OCI-LY7 (cell line): ENCODE measurements around the gene PIEZO2. TPM values are rescaled to one million over a fixed set of nuclear protein-coding genes. Genes with fewer than 3 reads are reported as not detected.
A peak's percentile ranks its signal among the peaks of the same experiment; 100 is the strongest.

ENCODE experiments used
- BruUV-seq: library from RNA; stranded (reverse); fragments of 400-500 nt; replicated peaks from 2 replicates; lab custom pipeline; 2021; lab: Mats Ljungman, UMichigan
- CTCF ChIA-PET: fragments of 300-600 bp; sonication (Branson Sonifier 250); formaldehyde crosslinking; loops from one replicate; lab custom pipeline; 2022; ENCODE audit warnings: antibody characterized with exemption; ENCODE audit not compliant: unreplicated experiment; lab: Charles Lee
- POLR2A ChIA-PET: fragments of 300-600 bp; sonication (Branson Sonifier 250); formaldehyde crosslinking; loops from one replicate; lab custom pipeline; 2022; ENCODE audit warnings: antibody characterized with exemption; lab: Charles Lee
- DNase-seq: peaks from one replicate; pipeline ENCODE4 v3.0.0-alpha.2; 2015; ENCODE audit warnings: low spot score
- H2AFZ ChIP-seq: fragments of 200-600 bp; sonication (generic), shearing (Covaris generic); 2 replicates; pipeline ENCODE4 v1.6.1; 2014; ENCODE audit warnings: mild to moderate bottlenecking, antibody characterized with exemption, low read length, moderate library complexity
- H3K27ac ChIP-seq: fragments of 200-600 bp; sonication (generic); 2 replicates; pipeline ENCODE4 v1.5.1; 2014; ENCODE audit warnings: mixed run types, low read depth, mild to moderate bottlenecking, moderate library complexity, low read length, inconsistent platforms; ENCODE audit not compliant: poor library complexity, severe bottlenecking
- H3K36me3 ChIP-seq: fragments of 200-600 bp; sonication (generic); 2 replicates; pipeline ENCODE4 v1.6.1; 2014; ENCODE audit warnings: mild to moderate bottlenecking, antibody characterized with exemption, low read length, moderate library complexity, mixed read lengths; ENCODE audit not compliant: insufficient read depth
- H3K4me1 ChIP-seq: fragments of 200-600 bp; sonication (generic); 2 replicates; pipeline ENCODE4 v1.5.1; 2014; ENCODE audit warnings: mild to moderate bottlenecking, low read length; ENCODE audit not compliant: insufficient read depth, poor library complexity, severe bottlenecking
- H3K4me2 ChIP-seq: fragments of 200-600 bp; sonication (generic); 2 replicates; pipeline ENCODE4 v1.6.1; 2014; ENCODE audit warnings: mild to moderate bottlenecking, low read length
- H3K4me3 ChIP-seq: fragments of 200-600 bp; sonication (generic); 2 replicates; pipeline ENCODE4 v1.5.1; 2014; ENCODE audit warnings: mild to moderate bottlenecking, low read depth, low read length; ENCODE audit not compliant: poor library complexity, severe bottlenecking
- H3K79me2 ChIP-seq: fragments of 200-600 bp; sonication (generic); 2 replicates; pipeline ENCODE4 v1.6.1; 2016; ENCODE audit warnings: low read depth, mild to moderate bottlenecking, low read length, moderate library complexity, mixed read lengths; ENCODE audit not compliant: insufficient read depth
- H3K9me2 ChIP-seq: fragments of 200-600 bp; sonication (generic); 2 replicates; pipeline ENCODE4 v1.6.1; 2016; ENCODE audit warnings: mild to moderate bottlenecking, low read length, mixed read lengths; ENCODE audit not compliant: insufficient read depth
- H3K9me3 ChIP-seq: fragments of 200-600 bp; sonication (generic); 2 replicates; pipeline ENCODE4 v1.6.1; 2014; ENCODE audit warnings: mild to moderate bottlenecking, mixed run types, low read length, mixed read lengths
- H4K20me1 ChIP-seq: fragments of 200-600 bp; sonication (generic); 2 replicates; pipeline ENCODE4 v1.6.1; 2014; ENCODE audit warnings: mild to moderate bottlenecking, antibody characterized with exemption, low read length, moderate library complexity, mixed read lengths; ENCODE audit not compliant: insufficient read depth
- CTCF ChIP-seq: fragments of 200-600 bp; sonication (generic); conservative IDR thresholded peaks from 2 replicates; pipeline ENCODE4 v1.5.1; 2014; ENCODE audit warnings: mild to moderate bottlenecking, antibody characterized with exemption, low read length, moderate library complexity, mixed read lengths
- EZH2phosphoT487 ChIP-seq: fragments of 200-600 bp; sonication (generic); IDR thresholded peaks from 2 replicates; pipeline ENCODE4 v1.6.1; 2018; ENCODE audit warnings: low read depth, borderline replicate concordance, mild to moderate bottlenecking, mixed run types, antibody characterized with exemption, low read length, moderate library complexity, mixed read lengths
- intact Hi-C: fragments of 100-400 bp; cut with micrococcal nuclease; formaldehyde crosslinking; loops from one replicate; pipeline ENCODE4 v1.10.0; 2022; ENCODE audit not compliant: unreplicated experiment
- total RNA-seq, 2 experiments: library from RNA; depleted of rRNA in 1 of 2; stranded (reverse); fragments of >200 nt in 1 of 2; shearing (Covaris generic) in 1 of 2; gene quantifications; 2 replicates each; pipeline ENCODE4 v1.2.3, GENCODE V29; 2014 to 2022

Gene PIEZO2
- total RNA-seq, 2 experiments from 2014 or later, result 0.95 to 3.3 TPM

- ChIA-PET CTCF (no interaction called here), POLR2A (no interaction called here)
- Histone ChIP-seq H3K4me2 (no peak overlapping the region), H3K36me3 (no peaks in the 10 kb centered on the region), H3K79me2 (no peaks in the 10 kb centered on the region), H3K27ac (no peak overlapping the region), H3K9me3 (no peaks in the 10 kb centered on the region), H3K4me1 (no peaks in the 10 kb centered on the region), H3K4me3 (no peak overlapping the region), H2AFZ (no peak overlapping the region), H3K9me2 (no peaks in the 10 kb centered on the region), H4K20me1 (no peaks in the 10 kb centered on the region)
- BruUV-seq, result no TSS peak
- intact Hi-C loops, result no loop called here
- TF ChIP-seq CTCF, result no peak
- no peak for TF ChIP-seq EZH2phosphoT487
- DNase-seq, result peak; percentile 29
Observed at GRCh38 chr18:10864722-10865121, 284.6 kb downstream of the PIEZO2 start.

- CTCF ChIA-PET, result no interaction called here
- POLR2A ChIA-PET, result interaction anchor here (0.6 to 1.7 kb wide), 3 partner anchors 11 to 46 kb away, joined by 3 to 4 read pairs (median 3); no protein-coding TSS in a partner anchor
Observed at GRCh38 chr18:10863026-10863425, 286.3 kb downstream of the PIEZO2 start.

More at GRCh38 chr18:10863026-10863425, 286.3 kb downstream of the PIEZO2 start:
- TF ChIP-seq CTCF, result no peak
- TF ChIP-seq EZH2phosphoT487, result no peak
- Histone ChIP-seq H4K20me1 (no peaks in the 10 kb centered on the region), H3K9me2 (no peaks in the 10 kb centered on the region), H3K4me3 (no peak overlapping the region), H3K27ac (no peak overlapping the region), H3K4me1 (no peaks in the 10 kb centered on the region), H3K79me2 (no peaks in the 10 kb centered on the region), H3K9me3 (no peaks in the 10 kb centered on the region), H3K4me2 (no peak overlapping the region), H2AFZ (no peak overlapping the region), H3K36me3 (no peaks in the 10 kb centered on the region)
- BruUV-seq, result no TSS peak
- DNase-seq, result no peak
- intact Hi-C loops, result no loop called here
